ENCODE measurements around the gene TEX48.

TEX48 gene

DNA sequence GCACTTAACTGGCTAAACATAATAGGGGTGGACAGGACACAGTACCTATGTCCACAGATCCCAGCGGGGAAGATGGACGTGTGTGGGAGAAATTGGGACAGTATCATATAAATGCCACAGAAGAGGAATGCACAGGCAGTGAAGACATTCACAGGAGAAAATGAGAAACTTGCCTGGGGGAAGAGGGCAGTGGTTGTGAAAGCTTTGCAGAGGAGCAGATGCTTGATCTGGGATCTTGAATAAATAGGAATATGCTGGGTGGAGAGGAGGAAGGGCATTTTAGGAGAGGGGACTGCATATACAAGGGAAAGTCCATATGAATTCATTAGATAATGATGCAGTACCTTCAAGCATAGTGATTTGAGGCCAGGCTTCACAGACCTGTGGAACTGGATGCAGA lies 57.3 kb downstream of the TEX48 start:
- no peak for DNase-seq (ENCODE audit: low read depth in 1 of 2, low spot score in 1 of 2)

DNA sequence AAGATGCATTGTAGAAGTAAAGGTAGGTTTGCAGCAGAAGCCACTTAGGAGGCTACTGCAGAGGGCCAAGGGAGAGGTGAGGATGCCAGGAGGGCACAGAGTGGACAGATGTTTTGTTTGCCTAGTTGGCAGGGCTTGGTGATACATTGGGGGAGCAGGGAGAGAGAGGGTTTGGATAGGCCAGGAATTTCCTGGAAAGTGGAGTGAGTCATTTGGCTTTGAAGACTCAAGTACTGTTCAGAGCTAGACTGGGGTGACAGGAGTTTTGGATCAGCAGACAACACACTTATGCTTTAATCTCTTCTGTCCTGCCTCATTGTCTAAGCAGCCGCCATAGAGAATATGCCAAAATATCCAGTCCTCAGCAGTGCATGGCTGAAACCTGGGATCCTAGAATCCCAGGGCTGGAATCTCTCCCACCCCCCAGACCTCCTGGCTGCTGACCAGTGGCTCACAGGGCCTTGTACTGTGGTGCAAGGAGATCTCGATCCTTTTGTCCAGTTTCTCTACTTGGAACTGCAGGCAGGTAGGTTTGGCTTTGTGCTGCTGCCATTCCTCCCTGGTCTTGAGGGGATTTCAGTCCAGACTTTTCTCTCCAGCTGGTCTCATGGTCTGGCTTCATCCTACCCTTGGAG lies 59.9 kb downstream of the TEX48 start:
- no peak for DNase-seq (ENCODE audit: low read depth in 1 of 2, low spot score in 1 of 2)

DNA sequence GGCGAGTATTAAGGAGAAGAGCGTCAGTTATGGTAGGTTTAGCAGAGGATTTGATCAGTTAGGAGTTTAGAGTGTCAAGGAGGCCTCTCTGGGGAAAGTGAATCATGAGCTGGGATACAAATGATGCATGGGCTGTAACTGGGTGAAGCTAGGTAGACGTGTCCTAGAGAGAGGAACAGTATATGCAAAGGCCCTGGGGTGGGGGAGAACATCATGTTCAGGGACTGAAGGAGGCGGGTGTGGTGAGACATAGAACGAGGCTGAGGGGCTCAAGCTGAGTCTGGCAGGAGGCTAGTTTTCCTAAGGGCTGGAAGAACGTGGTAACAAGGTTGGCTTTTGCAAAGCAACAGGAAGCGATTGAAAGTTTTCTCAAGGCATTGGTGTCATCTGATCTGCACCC lies 60.4 kb downstream of the TEX48 start:
- no peak for DNase-seq (ENCODE audit: low read depth in 1 of 2, low spot score in 1 of 2)

DNA sequence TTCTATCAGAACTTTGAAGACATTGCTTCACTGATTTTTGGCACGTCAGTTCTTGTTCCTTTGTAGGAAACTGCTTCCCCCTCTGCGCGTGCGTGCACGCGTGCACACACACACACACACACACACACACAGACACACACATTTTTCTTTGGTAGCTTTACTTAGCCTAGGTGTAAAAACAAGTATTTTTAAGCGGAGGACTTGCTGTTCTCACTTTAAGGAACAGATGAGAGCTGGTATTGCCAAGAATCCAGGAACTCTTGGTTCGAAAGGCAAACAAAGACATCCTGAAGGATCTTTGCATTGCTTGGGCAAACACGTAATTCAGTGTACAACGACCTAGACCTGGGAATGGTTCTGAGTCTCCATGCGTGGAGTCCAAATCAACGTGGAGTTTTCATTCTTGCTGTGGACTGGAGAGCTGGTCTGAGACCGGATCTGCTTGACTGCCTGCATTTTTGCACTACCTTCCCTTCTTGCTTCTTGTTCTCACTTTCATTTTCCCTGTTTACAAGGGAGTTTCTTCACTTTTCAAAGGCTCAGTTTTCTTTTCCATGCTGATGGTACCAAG lies 62.7 kb downstream of the TEX48 start:
- no peak for DNase-seq (ENCODE audit: low read depth in 1 of 2, low spot score in 1 of 2)

DNA sequence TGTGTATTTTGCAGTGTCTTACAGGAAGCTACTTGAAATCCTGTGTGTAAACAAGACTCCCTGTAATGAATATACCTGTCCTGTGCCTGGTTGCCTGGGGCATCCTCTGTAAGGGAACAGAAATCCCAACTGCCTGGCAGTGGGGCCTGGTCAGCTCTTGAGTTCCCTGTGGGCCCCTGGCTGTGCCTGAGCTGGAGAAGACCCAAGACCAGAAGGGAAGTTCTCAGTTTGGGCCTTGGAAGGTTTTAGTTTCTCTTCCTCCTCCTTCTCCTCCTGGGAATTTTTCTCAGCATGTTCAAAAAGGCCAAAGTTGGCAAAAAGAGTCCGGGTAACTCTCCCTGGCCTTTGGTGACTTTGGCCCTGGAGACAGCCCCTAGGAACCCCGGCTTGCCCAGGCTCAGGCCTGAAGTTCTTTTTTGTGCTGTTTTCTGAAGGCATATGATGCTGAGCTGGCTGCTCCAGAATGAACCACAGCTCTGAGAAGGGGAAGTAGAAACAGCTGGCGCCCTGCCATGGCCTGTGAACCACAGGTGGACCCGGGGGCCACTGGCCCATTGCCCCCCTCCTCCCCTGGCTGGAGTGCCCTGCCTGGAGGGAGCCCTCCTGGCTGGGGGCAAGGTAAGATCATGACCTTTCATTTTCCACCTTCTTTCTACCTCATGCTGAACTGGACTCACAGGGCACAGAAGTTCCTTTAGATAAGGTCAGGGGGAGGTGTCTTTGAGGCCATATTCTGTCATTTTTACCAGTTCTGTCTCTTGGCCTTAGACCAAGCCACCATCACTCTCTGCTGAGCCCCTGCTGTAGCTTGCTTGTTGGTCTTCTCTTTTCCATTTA lies 65.1 kb downstream of the TEX48 start:
- no peak for DNase-seq (ENCODE audit: low read depth in 1 of 2, low spot score in 1 of 2)
